BLaER1 treated with 17β-estradiol and CSF1 and Interleukin-3, amounts not matched to agents 10 nM and 100 nM (cell line): ENCODE results near the gene PPP1R2C.

Experiments
- H3K27ac ChIP-seq, 11 experiments: shearing (Covaris generic); formaldehyde crosslinking; 2 replicates each; pipeline ENCODE4 v1.8.1; 2022
- H3K27me3 ChIP-seq, 11 experiments: shearing (Covaris generic); formaldehyde crosslinking; 2 replicates each; pipeline ENCODE4 v1.8.1; 2022
- H3K36me3 ChIP-seq, 11 experiments: shearing (Covaris generic); formaldehyde crosslinking; 2 replicates each; pipeline ENCODE4 v1.8.1; 2022
- H3K4me1 ChIP-seq, 10 experiments: shearing (Covaris generic); formaldehyde crosslinking; 2 replicates each; pipeline ENCODE4 v1.8.1; 2022
- H3K4me2 ChIP-seq, 11 experiments: shearing (Covaris generic); formaldehyde crosslinking; 2 replicates each; pipeline ENCODE4 v1.8.1; 2022
- H3K4me3 ChIP-seq, 10 experiments: shearing (Covaris generic); formaldehyde crosslinking; 2 replicates each; pipeline ENCODE4 v1.8.1; 2022
- H3K9ac ChIP-seq, 11 experiments: shearing (Covaris generic); formaldehyde crosslinking; 2 replicates each; pipeline ENCODE4 v1.8.1; 2022
- H3K9me3 ChIP-seq, 11 experiments: shearing (Covaris generic); formaldehyde crosslinking; replicated peaks in 1 of 11; 2 replicates each; pipeline ENCODE4 v1.8.1; 2022
- H4K20me1 ChIP-seq, 11 experiments: shearing (Covaris generic); formaldehyde crosslinking; 2 replicates each; pipeline ENCODE4 v1.8.1; 2022
- Cebpa-rat ChIP-seq, 11 experiments: shearing (Covaris generic); IDR thresholded peaks; 2 replicates each; pipeline ENCODE4 v1.8.1; 2022

PPP1R2C gene

GRCh38 chrX:42803320-42803719 is 25.4 kb upstream of the PPP1R2C start:
- no peak for TF ChIP-seq Cebpa-rat (IDR thresholded peaks at IDR 0.05)
- no peak overlapping the region for H3K4me2 ChIP-seq
- no peak overlapping the region for H3K4me3 ChIP-seq
- H3K27me3 ChIP-seq = peaks cover 81 to 96% (median 92%) of the 10 kb centered on the region in 11 experiments
- no peaks in the 10 kb centered on the region for H4K20me1 ChIP-seq
- H3K36me3 ChIP-seq = no peaks in the 10 kb centered on the region
- H3K9me3 ChIP-seq = peaks cover 5 to 20% (median 8%) of the 10 kb centered on the region in 11 experiments; a peak in 18 of 22 replicates
- no peaks in the 10 kb centered on the region for H3K4me1 ChIP-seq
- no peak overlapping the region for H3K9ac ChIP-seq
- H3K27ac ChIP-seq = no peak overlapping the region

GRCh38 chrX:42797651-42798269 is 19.8 kb upstream of the PPP1R2C start:
- TF ChIP-seq Cebpa-rat (IDR thresholded peaks at IDR 0.05) = no peak
- peaks cover 81 to 100% (median 100%) of the 10 kb centered on the region in 11 experiments for H3K27me3 ChIP-seq
- no peak overlapping the region for H3K9ac ChIP-seq
- H3K36me3 ChIP-seq = no peaks in the 10 kb centered on the region
- no peak overlapping the region for H3K4me3 ChIP-seq
- H3K27ac ChIP-seq = no peak overlapping the region
- no peak overlapping the region for H3K4me2 ChIP-seq
- H4K20me1 ChIP-seq = no peaks in the 10 kb centered on the region; a peak in 1 of 22 replicates
- H3K4me1 ChIP-seq = no peaks in the 10 kb centered on the region
- H3K9me3 ChIP-seq = peaks cover 11 to 35% (median 24%) of the 10 kb centered on the region in 11 experiments

GRCh38 chrX:42783451-42783850 is 5.5 kb upstream of the PPP1R2C start:
- Histone ChIP-seq H3K36me3 (no peaks in the 10 kb centered on the region), H3K4me3 (no peak overlapping the region), H3K4me2 (no peak overlapping the region), H4K20me1 (peaks cover 0 to 7% (median 0%) of the 10 kb centered on the region in 11 experiments; a peak in 1 of 22 replicates), H3K9ac (no peak overlapping the region), H3K4me1 (no peaks in the 10 kb centered on the region), H3K27me3 (peaks cover 77 to 99% (median 97%) of the 10 kb centered on the region in 11 experiments), H3K27ac (no peak overlapping the region), H3K9me3 (peaks cover 0 to 9% (median 4%) of the 10 kb centered on the region in 11 experiments; a peak in 12 of 22 replicates)
- TF ChIP-seq Cebpa-rat (IDR thresholded peaks at IDR 0.05) = no peak

GRCh38 chrX:42776195-42776594 is 1.8 kb downstream of the PPP1R2C start:
- H3K4me1 ChIP-seq = peaks cover 0 to 4% (median 0%) of the 10 kb centered on the region in 10 experiments; a peak in 1 of 20 replicates
- TF ChIP-seq Cebpa-rat (IDR thresholded peaks at IDR 0.05) = no peak
- H3K27me3 ChIP-seq = peaks cover 90 to 100% (median 98%) of the 10 kb centered on the region in 11 experiments
- H3K27ac ChIP-seq = no peak overlapping the region
- H3K9me3 ChIP-seq = peaks cover 6 to 23% (median 13%) of the 10 kb centered on the region in 11 experiments; a peak in 16 of 22 replicates
- no peaks in the 10 kb centered on the region for H4K20me1 ChIP-seq
- H3K36me3 ChIP-seq = no peaks in the 10 kb centered on the region
- H3K4me2 ChIP-seq = no peak overlapping the region
- no peak overlapping the region for H3K4me3 ChIP-seq
- no peak overlapping the region for H3K9ac ChIP-seq

- peaks cover 0 to 4% (median 0%) of the 10 kb centered on the region in 10 experiments; a peak in 1 of 20 replicates for H3K4me1 ChIP-seq
- H4K20me1 ChIP-seq = no peaks in the 10 kb centered on the region
- no peak overlapping the region for H3K27ac ChIP-seq
- H3K9ac ChIP-seq = no peak overlapping the region
- no peaks in the 10 kb centered on the region for H3K36me3 ChIP-seq
- peaks cover 75 to 100% (median 98%) of the 10 kb centered on the region in 11 experiments for H3K27me3 ChIP-seq
- peaks cover 1 to 8% (median 4%) of the 10 kb centered on the region in 11 experiments; a peak in 15 of 22 replicates for H3K9me3 ChIP-seq
- H3K4me3 ChIP-seq = no peak overlapping the region
- no peak overlapping the region for H3K4me2 ChIP-seq
- no peak for TF ChIP-seq Cebpa-rat (IDR thresholded peaks at IDR 0.05)
Measured at GRCh38 chrX:42772874-42773273, 5.1 kb downstream of the PPP1R2C start.

- H3K4me3 ChIP-seq = no peak overlapping the region
- no peak for TF ChIP-seq Cebpa-rat (IDR thresholded peaks at IDR 0.05)
- no peak overlapping the region for H3K9ac ChIP-seq
- H3K27ac ChIP-seq = no peak overlapping the region
- peaks cover 76 to 100% (median 99%) of the 10 kb centered on the region in 11 experiments for H3K27me3 ChIP-seq
- no peaks in the 10 kb centered on the region for H4K20me1 ChIP-seq
- no peaks in the 10 kb centered on the region for H3K36me3 ChIP-seq
- H3K4me1 ChIP-seq = peaks cover 0 to 4% (median 0%) of the 10 kb centered on the region in 10 experiments; a peak in 1 of 20 replicates
- no peaks in the 10 kb centered on the region; a peak in 1 of 22 replicates for H3K9me3 ChIP-seq
- no peak overlapping the region for H3K4me2 ChIP-seq
Measured at GRCh38 chrX:42771506-42772335, 6.2 kb downstream of the PPP1R2C start.

GRCh38 chrX:42770566-42770965 is 7.4 kb downstream of the PPP1R2C start:
- H3K9me3 ChIP-seq = no peaks in the 10 kb centered on the region; a peak in 1 of 22 replicates
- no peak overlapping the region for H3K4me2 ChIP-seq
- peaks cover 0 to 4% (median 0%) of the 10 kb centered on the region in 10 experiments; a peak in 1 of 20 replicates for H3K4me1 ChIP-seq
- peaks cover 76 to 100% (median 99%) of the 10 kb centered on the region in 11 experiments for H3K27me3 ChIP-seq
- no peak overlapping the region for H3K27ac ChIP-seq
- H3K36me3 ChIP-seq = no peaks in the 10 kb centered on the region
- TF ChIP-seq Cebpa-rat (IDR thresholded peaks at IDR 0.05) = no peak
- H3K9ac ChIP-seq = no peak overlapping the region
- H3K4me3 ChIP-seq = no peak overlapping the region
- no peaks in the 10 kb centered on the region for H4K20me1 ChIP-seq

GRCh38 chrX:42759881-42760280 is 18.1 kb downstream of the PPP1R2C start:
- H3K36me3 ChIP-seq = no peaks in the 10 kb centered on the region
- H3K4me1 ChIP-seq = no peaks in the 10 kb centered on the region
- TF ChIP-seq Cebpa-rat (IDR thresholded peaks at IDR 0.05) = no peak
- H3K27ac ChIP-seq = no peak overlapping the region
- no peak overlapping the region for H3K4me2 ChIP-seq
- H4K20me1 ChIP-seq = 0 out of 22 replicates have a peak, but pooled peaks cover 0 to 4% (median 0%) of the 10 kb centered on the region in 11 experiments
- no peak overlapping the region for H3K4me3 ChIP-seq
- no peak overlapping the region for H3K9ac ChIP-seq
- H3K27me3 ChIP-seq = peaks cover 94 to 100% (median 97%) of the 10 kb centered on the region in 11 experiments
- H3K9me3 ChIP-seq = peaks cover 0 to 19% (median 11%) of the 10 kb centered on the region in 11 experiments; a peak in 8 of 22 replicates

GRCh38 chrX:42755815-42756214 is 22.1 kb downstream of the PPP1R2C start:
- Histone ChIP-seq H3K9ac (no peak overlapping the region), H3K27ac (no peak overlapping the region), H3K4me3 (no peak overlapping the region), H3K4me2 (no peak overlapping the region), H3K4me1 (no peaks in the 10 kb centered on the region), H3K36me3 (no peaks in the 10 kb centered on the region), H3K9me3 (no peaks in the 10 kb centered on the region), H4K20me1 (0 out of 22 replicates have a peak, but pooled peaks cover 0 to 4% (median 0%) of the 10 kb centered on the region in 11 experiments), H3K27me3 (peaks cover 88 to 99% (median 97%) of the 10 kb centered on the region in 11 experiments)
- TF ChIP-seq Cebpa-rat (IDR thresholded peaks at IDR 0.05) = no peak
